Kidney (tissue), 14 donors: ENCODE data around the gene MACROD2. TPM values are rescaled to one million over a fixed set of nuclear protein-coding genes. Genes with fewer than 3 reads are reported as not detected.

Source experiments
- DNase-seq, 5 donors: peaks; one replicate each; pipeline ENCODE4 v3.0.0-alpha.2; 2013 to 2020
- FAIRE-seq: peaks from 2 replicates; lab custom pipeline; 2012; peaks lifted over from hg19 to GRCh38; lab: Jason Lieb, UNC
- H3K27ac ChIP-seq, 2 donors: one replicate each; pipeline ENCODE4 v1.7.0; 2013; ENCODE audit warnings: low read depth in 2 of 2, low read length in 2 of 2, inconsistent platforms in 1 of 2
- H3K27me3 ChIP-seq: one replicate; pipeline ENCODE4 v1.7.1; 2013; ENCODE audit warnings: low read length, inconsistent platforms; ENCODE audit not compliant: control insufficient read depth, insufficient read depth
- H3K36me3 ChIP-seq, 3 donors: one replicate each; pipeline versions ENCODE4 v1.7.0 to v1.7.1; 2013; ENCODE audit warnings: low read length in 3 of 3, control low read depth in 1 of 3, inconsistent platforms in 1 of 3; ENCODE audit not compliant: insufficient read depth in 3 of 3, control insufficient read depth in 2 of 3
- H3K4me1 ChIP-seq, 3 donors: one replicate each; pipeline versions ENCODE4 v1.7.0 to v1.7.1; 2013; ENCODE audit warnings: low read length in 3 of 3, inconsistent platforms in 1 of 3, low read depth in 1 of 3; ENCODE audit not compliant: control insufficient read depth in 2 of 3, insufficient read depth in 2 of 3
- H3K4me3 ChIP-seq, 3 donors: one replicate each; pipeline versions ENCODE4 v1.7.0 to v1.8.1; 2013; ENCODE audit warnings: low read length in 3 of 3, control low read depth in 1 of 3, inconsistent platforms in 1 of 3
- H3K9ac ChIP-seq, 3 donors: one replicate each; pipeline versions ENCODE4 v1.7.0 to v1.7.1; 2013; ENCODE audit warnings: low read length in 3 of 3, control low read depth in 1 of 3, inconsistent platforms in 1 of 3
- H3K9me3 ChIP-seq, 3 donors: one replicate each; pipeline versions ENCODE4 v1.7.0 to v1.7.1; 2013; ENCODE audit warnings: low read length in 3 of 3, control low read depth in 1 of 3, inconsistent platforms in 1 of 3; ENCODE audit not compliant: control insufficient read depth in 2 of 3, insufficient read depth in 1 of 3
- CTCF ChIP-seq: IDR thresholded peaks from 3 replicates; pipeline ENCODE4 v1.5.1; 2012; ENCODE audit warnings: mild to moderate bottlenecking, moderate library complexity, borderline replicate concordance; ENCODE audit not compliant: insufficient read depth; ENCODE audit errors: extremely low read depth
- intact Hi-C: fragments of 100-400 bp; cut with DNase I; formaldehyde crosslinking; loops from one replicate; pipeline ENCODE4 v1.11.1; 2022
- polyA plus RNA-seq: library from polyadenylated mRNA; stranded (reverse); fragments of 350-450 nt; fragmentation: Illumina TruSeq; extraction: RNeasy Lipid Tissue Mini Kit (QIAGEN cat#74804); gene quantifications from one replicate; pipeline ENCODE4 v1.2.3, GENCODE V29; 2014; ENCODE audit warnings: low read depth, low replicate concordance; ENCODE audit not compliant: insufficient read depth
- total RNA-seq: library from RNA; stranded (reverse); fragmentation: NEBNext Ultra II Directional; extraction: Animal tissue kit (Norgen Biotek cat#: 25700); gene quantifications from one replicate; pipeline ENCODE4 v1.2.1, GENCODE V29; 2021
- donor health status: control.
- donor health status: control.
- donor health status: control.
- donor health status: control.
- donor health status: control.
- donor health status: DM: yes; HTN: yes; CAD: no.
- donor health status: Normal renal cell carcinoma (clear cell type).

MACROD2 gene
- total and polyA plus RNA-seq, 2 donors from 2014 or later = 3.0 to 10.0 TPM

DNA sequence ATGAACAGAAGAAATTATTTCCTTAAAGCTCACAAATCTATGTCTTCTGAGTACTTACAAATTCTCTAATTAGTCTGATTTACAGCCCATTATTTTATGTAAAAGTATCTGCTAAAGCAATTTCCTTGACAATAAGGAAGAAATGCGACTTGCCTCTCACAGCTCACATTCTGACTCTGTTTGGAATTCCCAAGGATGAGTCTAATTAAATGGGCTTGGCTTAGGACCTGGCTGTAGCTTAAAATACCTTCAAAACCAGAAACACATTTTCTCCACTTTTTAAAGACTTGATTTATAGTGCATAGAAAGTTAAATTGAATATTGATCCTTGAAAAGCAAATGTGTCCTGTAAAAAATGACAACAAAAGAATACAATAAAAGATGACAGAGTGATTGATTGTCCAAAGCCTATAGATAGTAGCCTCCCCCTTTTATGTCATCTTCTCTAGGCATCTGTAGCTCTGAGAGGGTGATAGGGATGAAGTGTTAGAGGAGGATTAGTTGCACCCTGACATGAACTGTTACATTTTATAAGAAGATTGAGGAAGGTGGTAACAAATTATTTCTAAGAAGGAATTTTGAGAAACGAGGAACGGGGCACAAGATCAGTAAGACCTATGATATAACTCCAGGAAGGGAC lies 118.9 kb downstream of the MACROD2 start:
- no peaks in the 10 kb centered on the region for H3K36me3 ChIP-seq
- DNase-seq = no peak
- peaks cover 0 to 3% (median 3%) of the 10 kb centered on the region in 3 donors for H3K9me3 ChIP-seq
- H3K4me3 ChIP-seq = no peak overlapping the region
- intact Hi-C loops = no loop called here
- H3K27ac ChIP-seq = no peak overlapping the region
- H3K9ac ChIP-seq = no peak overlapping the region
- no peaks in the 10 kb centered on the region for H3K4me1 ChIP-seq
- FAIRE-seq = no peak
- no peaks in the 10 kb centered on the region for H3K27me3 ChIP-seq
- no peak for TF ChIP-seq CTCF

DNA sequence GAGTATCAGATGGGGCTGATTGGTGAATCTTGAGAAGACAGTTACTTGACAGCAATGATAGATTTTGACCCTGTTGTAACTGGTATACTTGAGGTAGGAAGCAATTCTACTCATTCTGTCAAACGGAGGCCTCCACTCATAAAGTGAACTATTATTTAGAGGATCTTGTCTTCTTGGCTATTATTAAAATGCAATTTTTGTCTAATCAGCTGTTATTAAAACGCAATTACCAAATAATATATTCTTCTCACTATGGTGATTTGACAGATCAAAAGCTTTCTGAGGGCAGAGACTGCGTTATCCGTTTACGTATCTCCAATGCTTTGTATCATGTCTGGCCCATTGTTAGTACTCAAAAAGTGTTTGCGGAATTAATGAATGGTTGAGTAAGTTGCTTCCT lies 120.7 kb downstream of the MACROD2 start:
- no peak overlapping the region for H3K9ac ChIP-seq
- intact Hi-C loops = no loop called here
- H3K27ac ChIP-seq = no peak overlapping the region
- H3K9me3 ChIP-seq = no peaks in the 10 kb centered on the region
- no peaks in the 10 kb centered on the region for H3K27me3 ChIP-seq
- FAIRE-seq (no peak), DNase-seq (no peak)
- H3K4me1 ChIP-seq = no peaks in the 10 kb centered on the region
- no peaks in the 10 kb centered on the region for H3K36me3 ChIP-seq
- no peak for TF ChIP-seq CTCF
- H3K4me3 ChIP-seq = no peak overlapping the region

GRCh38 chr20:14117768-14118167 lies 122.5 kb downstream of the MACROD2 start:
- no peak for TF ChIP-seq CTCF
- no peak for FAIRE-seq
- Histone ChIP-seq H3K9me3 (no peaks in the 10 kb centered on the region), H3K4me3 (no peak overlapping the region), H3K27me3 (no peaks in the 10 kb centered on the region), H3K36me3 (no peaks in the 10 kb centered on the region), H3K4me1 (no peaks in the 10 kb centered on the region), H3K9ac (no peak overlapping the region), H3K27ac (no peak overlapping the region)
- DNase-seq = no peak
- intact Hi-C loops = no loop called here

- Histone ChIP-seq H3K9me3 (no peaks in the 10 kb centered on the region), H3K4me3 (no peak overlapping the region), H3K4me1 (no peaks in the 10 kb centered on the region), H3K27ac (no peak overlapping the region), H3K36me3 (no peaks in the 10 kb centered on the region), H3K9ac (no peak overlapping the region), H3K27me3 (no peaks in the 10 kb centered on the region)
- FAIRE-seq (no peak), DNase-seq (peak in 2 of 5 donors; percentile 12 to 42)
- intact Hi-C loops = no loop called here
- TF ChIP-seq CTCF = no peak
Measured at GRCh38 chr20:14126856-14127255, 131.5 kb downstream of the MACROD2 start.
